ENCODE data around the gene TNN.

Gene TNN

DNA sequence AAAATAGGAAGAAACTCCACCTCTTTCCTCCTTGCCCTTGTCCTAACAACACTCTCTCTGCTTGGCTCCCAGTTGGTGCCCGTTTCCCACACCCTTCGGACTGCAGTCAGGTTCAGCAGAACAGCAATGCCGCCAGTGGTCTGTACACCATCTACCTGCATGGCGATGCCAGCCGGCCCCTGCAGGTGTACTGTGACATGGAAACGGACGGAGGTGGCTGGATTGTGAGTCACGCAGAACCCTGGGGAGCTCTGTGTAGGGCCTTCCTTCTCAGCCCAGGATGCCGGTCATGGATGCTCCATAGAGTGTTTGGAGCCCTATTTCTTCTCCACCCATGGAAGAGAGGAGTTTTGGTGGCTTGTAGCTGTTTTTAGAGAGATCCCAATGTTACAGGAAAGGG lies 60.9 kb downstream of the TNN start:
- no peak overlapping the region for H3K4me2 ChIP-seq (ENCODE audit: low read length)
- H3K9ac ChIP-seq (ENCODE audit: low read length), result no peak overlapping the region
- no peak overlapping the region for H3K4me3 ChIP-seq (ENCODE audit: low read length)
- no peak for TF ChIP-seq EZH2phosphoT487 (IDR thresholded peaks at IDR 0.05; ENCODE audit: low read depth)
- TF ChIP-seq, protein P1, sequence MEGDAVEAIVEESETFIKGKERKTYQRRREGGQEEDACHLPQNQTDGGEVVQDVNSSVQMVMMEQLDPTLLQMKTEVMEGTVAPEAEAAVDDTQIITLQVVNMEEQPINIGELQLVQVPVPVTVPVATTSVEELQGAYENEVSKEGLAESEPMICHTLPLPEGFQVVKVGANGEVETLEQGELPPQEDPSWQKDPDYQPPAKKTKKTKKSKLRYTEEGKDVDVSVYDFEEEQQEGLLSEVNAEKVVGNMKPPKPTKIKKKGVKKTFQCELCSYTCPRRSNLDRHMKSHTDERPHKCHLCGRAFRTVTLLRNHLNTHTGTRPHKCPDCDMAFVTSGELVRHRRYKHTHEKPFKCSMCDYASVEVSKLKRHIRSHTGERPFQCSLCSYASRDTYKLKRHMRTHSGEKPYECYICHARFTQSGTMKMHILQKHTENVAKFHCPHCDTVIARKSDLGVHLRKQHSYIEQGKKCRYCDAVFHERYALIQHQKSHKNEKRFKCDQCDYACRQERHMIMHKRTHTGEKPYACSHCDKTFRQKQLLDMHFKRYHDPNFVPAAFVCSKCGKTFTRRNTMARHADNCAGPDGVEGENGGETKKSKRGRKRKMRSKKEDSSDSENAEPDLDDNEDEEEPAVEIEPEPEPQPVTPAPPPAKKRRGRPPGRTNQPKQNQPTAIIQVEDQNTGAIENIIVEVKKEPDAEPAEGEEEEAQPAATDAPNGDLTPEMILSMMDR (IDR thresholded peaks at IDR 0.05; ENCODE audit: low read depth, low read length), result no peak
- peaks cover 12% of the 10 kb centered on the region for H3K4me1 ChIP-seq (ENCODE audit: low read length)
- H3K27ac ChIP-seq (ENCODE audit: low read length), result no peak overlapping the region
- H3K79me2 ChIP-seq (ENCODE audit: low read length), result no peaks in the 10 kb centered on the region
- no peak overlapping the region for H2AFZ ChIP-seq (ENCODE audit: low read depth, low read length)
- H3K36me3 ChIP-seq (replicated peaks; ENCODE audit: low read depth, low read length), result no peaks in the 10 kb centered on the region
- peaks cover 15% of the 10 kb centered on the region for H3K27me3 ChIP-seq (ENCODE audit: low read depth, low read length)
- no peaks in the 10 kb centered on the region for H3K9me3 ChIP-seq (ENCODE audit: insufficient read depth, low read length)
- no peaks in the 10 kb centered on the region for H4K20me1 ChIP-seq (ENCODE audit: insufficient read depth, low read length)

DNA sequence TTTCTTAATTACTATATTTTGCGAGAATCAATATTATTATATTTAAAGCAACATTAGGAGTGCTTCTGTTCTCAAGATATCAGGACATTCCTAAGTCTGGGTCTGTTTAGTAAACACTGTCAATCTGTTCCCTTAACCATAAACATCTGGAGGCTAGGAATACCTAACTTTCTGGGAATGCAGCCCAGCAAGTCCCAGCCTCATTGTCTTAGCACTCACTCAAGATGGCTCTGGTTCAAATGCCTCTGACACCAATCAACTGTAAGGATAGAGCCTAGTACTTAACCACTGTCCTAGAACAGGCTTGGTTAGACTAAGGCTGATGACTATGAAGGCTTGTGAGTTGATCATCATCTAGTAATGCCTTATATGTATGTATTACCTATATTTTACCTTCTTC lies 61.5 kb downstream of the TNN start:
- Histone ChIP-seq H3K27ac (ENCODE audit: low read length) (no peak overlapping the region), H3K9ac (ENCODE audit: low read length) (no peak overlapping the region), H3K79me2 (ENCODE audit: low read length) (no peaks in the 10 kb centered on the region), H3K9me3 (ENCODE audit: insufficient read depth, low read length) (no peaks in the 10 kb centered on the region), H3K4me3 (ENCODE audit: low read length) (no peak overlapping the region), H2AFZ (ENCODE audit: low read depth, low read length) (no peak overlapping the region), H4K20me1 (ENCODE audit: insufficient read depth, low read length) (no peaks in the 10 kb centered on the region), H3K27me3 (ENCODE audit: low read depth, low read length) (peaks cover 20% of the 10 kb centered on the region), H3K4me1 (ENCODE audit: low read length) (peaks cover 16% of the 10 kb centered on the region), H3K4me2 (ENCODE audit: low read length) (no peak overlapping the region), H3K36me3 (replicated peaks; ENCODE audit: low read depth, low read length) (no peaks in the 10 kb centered on the region)
- TF ChIP-seq, protein P1 (IDR thresholded peaks at IDR 0.05; ENCODE audit: low read depth, low read length), result no peak
- no peak for TF ChIP-seq EZH2phosphoT487 (IDR thresholded peaks at IDR 0.05; ENCODE audit: low read depth)

DNA sequence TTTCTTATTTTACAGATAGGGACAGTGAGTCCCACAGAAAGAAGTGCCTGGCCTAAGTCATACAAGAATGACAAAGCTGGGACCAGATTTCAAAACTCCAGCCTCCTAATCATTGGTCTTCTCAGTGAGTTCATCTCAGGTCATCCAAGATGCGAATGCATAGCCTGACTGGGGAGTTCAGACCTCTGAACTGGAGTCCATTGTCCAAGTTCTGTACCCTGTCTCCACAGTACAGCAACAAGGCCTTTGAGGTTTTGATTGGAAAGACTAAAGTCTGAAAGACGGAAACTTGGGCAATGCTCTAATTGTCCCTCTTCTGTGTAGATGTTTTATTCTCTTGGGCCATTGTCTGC lies 62.0 kb downstream of the TNN start:
- Histone ChIP-seq H3K79me2 (ENCODE audit: low read length) (no peaks in the 10 kb centered on the region), H3K36me3 (replicated peaks; ENCODE audit: low read depth, low read length) (no peaks in the 10 kb centered on the region), H3K27me3 (ENCODE audit: low read depth, low read length) (peaks cover 20% of the 10 kb centered on the region), H3K9me3 (ENCODE audit: insufficient read depth, low read length) (no peaks in the 10 kb centered on the region), H2AFZ (ENCODE audit: low read depth, low read length) (no peak overlapping the region), H3K9ac (ENCODE audit: low read length) (no peak overlapping the region), H4K20me1 (ENCODE audit: insufficient read depth, low read length) (no peaks in the 10 kb centered on the region), H3K27ac (ENCODE audit: low read length) (no peak overlapping the region), H3K4me3 (ENCODE audit: low read length) (no peak overlapping the region), H3K4me1 (ENCODE audit: low read length) (peaks cover 20% of the 10 kb centered on the region), H3K4me2 (ENCODE audit: low read length) (no peak overlapping the region)
- TF ChIP-seq, protein P1 (IDR thresholded peaks at IDR 0.05; ENCODE audit: low read depth, low read length), result no peak
- TF ChIP-seq EZH2phosphoT487 (IDR thresholded peaks at IDR 0.05; ENCODE audit: low read depth), result no peak

DNA sequence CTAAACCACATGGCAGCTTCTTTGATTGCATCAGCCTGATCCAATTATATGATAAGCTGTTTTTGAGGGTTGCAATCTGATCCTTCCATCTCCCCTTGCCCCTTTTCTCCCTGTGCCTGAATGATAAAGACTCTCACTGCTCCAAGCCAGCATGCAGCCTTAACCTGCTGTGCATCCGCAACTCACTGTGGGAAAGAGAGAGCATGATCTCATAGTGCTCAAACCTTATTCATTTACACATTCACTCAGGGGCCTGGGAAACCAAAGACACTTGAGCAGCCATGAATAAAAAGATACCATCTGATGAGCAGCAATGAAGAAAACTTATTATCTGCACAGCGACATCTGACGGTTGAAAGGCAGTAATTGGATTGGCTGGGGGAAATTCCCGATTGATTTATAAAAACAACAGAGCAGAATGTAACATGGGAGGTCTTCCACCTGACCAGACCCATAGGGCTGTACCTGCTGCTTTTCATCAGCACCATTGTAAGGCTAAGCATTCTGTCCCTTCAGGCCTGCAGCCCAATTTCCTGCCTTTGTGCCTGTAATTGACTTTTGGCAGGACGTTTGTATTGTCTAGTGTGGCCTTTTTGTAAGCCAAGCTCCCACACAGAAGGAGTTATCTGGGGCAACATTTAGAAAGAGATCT lies 62.5 kb downstream of the TNN start:
- Histone ChIP-seq H3K27me3 (ENCODE audit: low read depth, low read length) (peaks cover 23% of the 10 kb centered on the region), H3K36me3 (replicated peaks; ENCODE audit: low read depth, low read length) (no peaks in the 10 kb centered on the region), H3K9ac (ENCODE audit: low read length) (no peak overlapping the region), H2AFZ (ENCODE audit: low read depth, low read length) (peak overlapping the region; percentile 64; the same call in 1 of the 2 replicates), H3K4me1 (ENCODE audit: low read length) (peaks cover 22% of the 10 kb centered on the region), H3K27ac (ENCODE audit: low read length) (no peak overlapping the region), H3K4me2 (ENCODE audit: low read length) (peak overlapping the region; percentile 16; the same call in 1 of the 2 replicates), H3K9me3 (ENCODE audit: insufficient read depth, low read length) (no peaks in the 10 kb centered on the region), H3K4me3 (ENCODE audit: low read length) (no peak overlapping the region), H3K79me2 (ENCODE audit: low read length) (no peaks in the 10 kb centered on the region), H4K20me1 (ENCODE audit: insufficient read depth, low read length) (no peaks in the 10 kb centered on the region)
- TF ChIP-seq EZH2phosphoT487 (IDR thresholded peaks at IDR 0.05; ENCODE audit: low read depth), result no peak
- TF ChIP-seq, protein P1 (IDR thresholded peaks at IDR 0.05; ENCODE audit: low read depth, low read length), result peak; percentile 36

All from OCI-LY3 (cell line).